ENCODE measurements around the gene RDH12.

DNA sequence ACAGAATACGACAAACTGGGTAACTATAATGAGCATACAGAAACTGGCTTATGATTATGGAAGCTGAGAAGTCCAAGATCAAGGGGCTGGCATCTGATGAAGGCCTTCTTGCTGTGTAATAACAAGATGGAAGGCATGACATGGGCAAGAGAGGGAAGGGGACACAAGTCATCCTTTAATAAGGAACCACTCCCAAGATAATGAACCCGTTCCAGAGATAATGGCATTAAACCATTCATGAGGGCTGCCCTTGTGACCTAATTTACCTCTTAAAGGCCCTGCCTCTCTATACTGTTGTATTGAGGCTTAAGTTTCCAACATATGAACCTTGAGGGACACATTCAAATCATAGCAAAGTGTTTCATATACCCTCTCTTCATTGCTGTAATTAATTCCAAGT is 22.7 kb upstream of the RDH12 start:
- TF ChIP-seq POLR2A (IDR thresholded peaks at IDR 0.05; ENCODE audit: low read depth, low read length) (no peak), EZH2 (IDR thresholded peaks at IDR 0.05; ENCODE audit: borderline replicate concordance, low read depth, low read length, severe bottlenecking) (no peak), POLR2AphosphoS5 (IDR thresholded peaks at IDR 0.05; ENCODE audit: insufficient read depth, low read depth, low read length) (no peak), MAX (IDR thresholded peaks at IDR 0.05; ENCODE audit: insufficient read depth, insufficient read length) (no peak)
- TF ChIP-seq, protein P1, sequence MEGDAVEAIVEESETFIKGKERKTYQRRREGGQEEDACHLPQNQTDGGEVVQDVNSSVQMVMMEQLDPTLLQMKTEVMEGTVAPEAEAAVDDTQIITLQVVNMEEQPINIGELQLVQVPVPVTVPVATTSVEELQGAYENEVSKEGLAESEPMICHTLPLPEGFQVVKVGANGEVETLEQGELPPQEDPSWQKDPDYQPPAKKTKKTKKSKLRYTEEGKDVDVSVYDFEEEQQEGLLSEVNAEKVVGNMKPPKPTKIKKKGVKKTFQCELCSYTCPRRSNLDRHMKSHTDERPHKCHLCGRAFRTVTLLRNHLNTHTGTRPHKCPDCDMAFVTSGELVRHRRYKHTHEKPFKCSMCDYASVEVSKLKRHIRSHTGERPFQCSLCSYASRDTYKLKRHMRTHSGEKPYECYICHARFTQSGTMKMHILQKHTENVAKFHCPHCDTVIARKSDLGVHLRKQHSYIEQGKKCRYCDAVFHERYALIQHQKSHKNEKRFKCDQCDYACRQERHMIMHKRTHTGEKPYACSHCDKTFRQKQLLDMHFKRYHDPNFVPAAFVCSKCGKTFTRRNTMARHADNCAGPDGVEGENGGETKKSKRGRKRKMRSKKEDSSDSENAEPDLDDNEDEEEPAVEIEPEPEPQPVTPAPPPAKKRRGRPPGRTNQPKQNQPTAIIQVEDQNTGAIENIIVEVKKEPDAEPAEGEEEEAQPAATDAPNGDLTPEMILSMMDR (IDR thresholded peaks at IDR 0.05; ENCODE audit: extremely low read depth in 1 of 2, insufficient read depth in 1 of 2, low read depth in 1 of 2, low read length in 2 of 2) = no peak
